GM06990 (cell line): ENCODE measurements around the gene MECP2.
"Not testable (repeated sequence)": the region's sequence is repeated elsewhere in the genome, so short reads cannot be mapped to it uniquely, and the experiment has no call there.

Experiments
- DNase-seq: peaks from one replicate; pipeline ENCODE4 v3.0.0-alpha.2; 2011; ENCODE audit not compliant: insufficient read length; ENCODE audit errors: extremely low read depth
- H3K27me3 ChIP-seq: replicated peaks from 2 replicates; pipeline ENCODE4 v1.6.0; 2011; ENCODE audit warnings: low read length; ENCODE audit not compliant: control insufficient read depth, insufficient read depth
- H3K36me3 ChIP-seq: 2 replicates; pipeline ENCODE4 v1.5.1; 2011; ENCODE audit warnings: low read length; ENCODE audit not compliant: control insufficient read depth, insufficient read depth
- H3K4me3 ChIP-seq: replicated peaks from 2 replicates; pipeline ENCODE4 v1.5.1; 2011; ENCODE audit warnings: low read depth, mild to moderate bottlenecking, control low read depth, low read length
- TF ChIP-seq, protein P1 (sequence below): IDR thresholded peaks from 2 replicates; pipeline ENCODE4 v1.5.1; 2011; ENCODE audit warnings: low read length, control low read depth, mild to moderate bottlenecking, inconsistent platforms; ENCODE audit not compliant: insufficient read depth, poor library complexity, severe bottlenecking

MECP2 gene

GRCh38 chrX:154097589-154098541 lies at the start of gene MECP2:
MECP2 (minus strand) TSS chrX:154097717.
- peak within 1 kb of the TSS; percentile 73 for H3K4me3 ChIP-seq

DNA sequence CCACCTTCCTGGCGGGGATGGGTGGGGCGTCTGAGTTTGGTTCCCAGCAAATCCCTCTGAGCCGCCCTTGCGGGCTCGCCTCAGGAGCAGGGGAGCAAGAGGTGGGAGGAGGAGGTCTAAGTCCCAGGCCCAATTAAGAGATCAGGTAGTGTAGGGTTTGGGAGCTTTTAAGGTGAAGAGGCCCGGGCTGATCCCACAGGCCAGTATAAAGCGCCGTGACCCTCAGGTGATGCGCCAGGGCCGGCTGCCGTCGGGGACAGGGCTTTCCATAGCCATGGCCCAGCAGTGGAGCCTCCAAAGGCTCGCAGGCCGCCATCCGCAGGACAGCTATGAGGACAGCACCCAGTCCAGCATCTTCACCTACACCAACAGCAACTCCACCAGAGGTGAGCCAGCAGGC lies 46.5 kb upstream of the MECP2 start, which contains the start of gene OPN1LW:
OPN1LW (plus strand) TSS at position 234 of the 400 bp plus-strand sequence; CDS start at position 275, 41 bp downstream.
- H3K4me3 ChIP-seq, H3K27me3 ChIP-seq, H3K36me3 ChIP-seq, DNase-seq: not testable (repeated sequence)

More at GRCh38 chrX:154097589-154098541, at the start of gene MECP2:
- TF ChIP-seq, protein P1, sequence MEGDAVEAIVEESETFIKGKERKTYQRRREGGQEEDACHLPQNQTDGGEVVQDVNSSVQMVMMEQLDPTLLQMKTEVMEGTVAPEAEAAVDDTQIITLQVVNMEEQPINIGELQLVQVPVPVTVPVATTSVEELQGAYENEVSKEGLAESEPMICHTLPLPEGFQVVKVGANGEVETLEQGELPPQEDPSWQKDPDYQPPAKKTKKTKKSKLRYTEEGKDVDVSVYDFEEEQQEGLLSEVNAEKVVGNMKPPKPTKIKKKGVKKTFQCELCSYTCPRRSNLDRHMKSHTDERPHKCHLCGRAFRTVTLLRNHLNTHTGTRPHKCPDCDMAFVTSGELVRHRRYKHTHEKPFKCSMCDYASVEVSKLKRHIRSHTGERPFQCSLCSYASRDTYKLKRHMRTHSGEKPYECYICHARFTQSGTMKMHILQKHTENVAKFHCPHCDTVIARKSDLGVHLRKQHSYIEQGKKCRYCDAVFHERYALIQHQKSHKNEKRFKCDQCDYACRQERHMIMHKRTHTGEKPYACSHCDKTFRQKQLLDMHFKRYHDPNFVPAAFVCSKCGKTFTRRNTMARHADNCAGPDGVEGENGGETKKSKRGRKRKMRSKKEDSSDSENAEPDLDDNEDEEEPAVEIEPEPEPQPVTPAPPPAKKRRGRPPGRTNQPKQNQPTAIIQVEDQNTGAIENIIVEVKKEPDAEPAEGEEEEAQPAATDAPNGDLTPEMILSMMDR, result no peak
- no peaks in the 10 kb centered on the region for H3K36me3 ChIP-seq
- no peaks in the 10 kb centered on the region for H3K27me3 ChIP-seq
- DNase-seq, result peak; percentile 93

GRCh38 chrX:154142950-154143745 lies 45.6 kb upstream of the MECP2 start:
- no peaks in the 10 kb centered on the region for H3K36me3 ChIP-seq

DNA sequence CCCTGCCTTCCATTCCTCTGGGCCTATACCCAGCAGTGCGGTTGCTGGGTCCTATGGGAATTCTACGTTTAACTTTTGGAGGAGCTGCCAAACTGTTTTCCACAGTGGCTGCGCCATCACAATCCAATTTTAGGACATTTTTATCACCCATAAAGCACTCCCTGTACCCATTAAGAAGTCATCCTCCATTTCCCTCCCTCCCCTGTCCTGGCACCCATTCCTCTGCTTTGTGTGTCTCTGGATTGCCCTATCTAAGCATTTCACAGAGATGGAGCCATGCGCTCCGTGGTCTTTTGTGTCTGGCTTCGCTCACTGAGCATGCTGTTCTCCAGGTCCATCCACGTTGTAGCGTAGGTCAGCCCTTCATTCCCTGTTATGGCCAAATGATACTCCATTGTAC lies 44.9 kb upstream of the MECP2 start:
- TF ChIP-seq, protein P1, result no peak
- Histone ChIP-seq H3K27me3 (no peaks in the 10 kb centered on the region; the same call in 1 of the 2 replicates), H3K4me3 (no peak overlapping the region), H3K36me3 (no peaks in the 10 kb centered on the region)
- no peak for DNase-seq

More at GRCh38 chrX:154142950-154143745, 45.6 kb upstream of the MECP2 start:
- TF ChIP-seq, protein P1, result no peak
- H3K27me3 ChIP-seq, result no peaks in the 10 kb centered on the region
- no peak overlapping the region for H3K4me3 ChIP-seq
- no peak for DNase-seq

GRCh38 chrX:154140742-154141141 lies 43.2 kb upstream of the MECP2 start:
- no peaks in the 10 kb centered on the region; the same call in 1 of the 2 replicates for H3K27me3 ChIP-seq
- TF ChIP-seq, protein P1, result no peak

More at GRCh38 chrX:154140742-154141141, 43.2 kb upstream of the MECP2 start:
- Histone ChIP-seq H3K36me3 (no peaks in the 10 kb centered on the region), H3K4me3 (no peak overlapping the region)
- DNase-seq, result no peak
